Osteocyte (in vitro differentiated cells): Measurements from ENCODE around the gene EEF1AKMT1. TPM values are rescaled to one million over a fixed set of nuclear protein-coding genes. Genes with fewer than 3 reads are reported as not detected.

Experiments used
- DNase-seq: peaks from one replicate; pipeline ENCODE4 v3.0.0; 2021; ENCODE audit warnings: mixed read lengths; ENCODE audit not compliant: unreplicated experiment; ENCODE audit errors: extremely low spot score
- H3K27ac Mint-ChIP-seq: one replicate; pipeline ENCODE4 v1.8.0; 2021; ENCODE audit warnings: mild to moderate bottlenecking, mixed read lengths; ENCODE audit not compliant: unreplicated experiment
- H3K27me3 Mint-ChIP-seq: one replicate; pipeline ENCODE4 v1.8.0; 2021; ENCODE audit warnings: mixed read lengths; ENCODE audit not compliant: unreplicated experiment
- H3K36me3 Mint-ChIP-seq: one replicate; pipeline ENCODE4 v1.8.0; 2021; ENCODE audit warnings: mixed read lengths; ENCODE audit not compliant: unreplicated experiment
- H3K4me1 Mint-ChIP-seq: one replicate; pipeline ENCODE4 v1.8.0; 2021; ENCODE audit warnings: mixed read lengths; ENCODE audit not compliant: unreplicated experiment
- H3K4me3 Mint-ChIP-seq: one replicate; pipeline ENCODE4 v1.8.0; 2021; ENCODE audit warnings: mild to moderate bottlenecking, moderate library complexity, mixed read lengths; ENCODE audit not compliant: unreplicated experiment
- H3K9me3 Mint-ChIP-seq: one replicate; pipeline ENCODE4 v1.8.0; 2021; ENCODE audit warnings: mixed read lengths; ENCODE audit not compliant: unreplicated experiment
- total RNA-seq: library from RNA; stranded (reverse); gene quantifications from 2 replicates; pipeline ENCODE4 v1.2.1, GENCODE V29; 2021
- TF ChIP-seq, protein P1 (sequence below): fragments of 200-600 bp; sonication (generic); IDR thresholded peaks from 2 replicates; pipeline ENCODE4 v1.5.0; 2021; ENCODE audit warnings: antibody characterized with exemption, mild to moderate bottlenecking, moderate library complexity

The EEF1AKMT1 gene
- total RNA-seq, 1 donor from 2014 or later = 10.8 TPM

DNA sequence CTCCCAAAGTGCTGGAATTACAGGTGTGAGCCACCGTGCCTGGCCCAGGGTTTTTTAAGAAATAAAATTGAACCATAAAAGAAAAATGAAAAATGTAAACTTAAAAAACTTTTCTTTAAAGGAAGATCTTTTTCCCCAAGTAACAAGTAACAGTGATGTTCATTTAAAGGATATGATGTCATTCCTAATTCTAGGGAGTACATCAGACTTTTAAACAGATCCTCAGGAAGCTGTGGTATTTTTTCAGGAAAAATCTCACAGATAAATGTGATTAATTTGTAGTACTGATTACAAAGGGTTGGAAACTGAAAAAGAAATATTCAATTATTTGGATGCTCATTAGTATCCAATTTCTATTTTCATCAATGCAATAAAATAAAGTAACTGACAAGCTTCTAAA, 14.6 kb upstream of the EEF1AKMT1 start:
- H3K9me3 Mint-ChIP-seq = no peaks in the 10 kb centered on the region
- H3K4me1 Mint-ChIP-seq = peaks cover 18% of the 10 kb centered on the region
- no peak overlapping the region for H3K4me3 Mint-ChIP-seq
- TF ChIP-seq, protein P1, sequence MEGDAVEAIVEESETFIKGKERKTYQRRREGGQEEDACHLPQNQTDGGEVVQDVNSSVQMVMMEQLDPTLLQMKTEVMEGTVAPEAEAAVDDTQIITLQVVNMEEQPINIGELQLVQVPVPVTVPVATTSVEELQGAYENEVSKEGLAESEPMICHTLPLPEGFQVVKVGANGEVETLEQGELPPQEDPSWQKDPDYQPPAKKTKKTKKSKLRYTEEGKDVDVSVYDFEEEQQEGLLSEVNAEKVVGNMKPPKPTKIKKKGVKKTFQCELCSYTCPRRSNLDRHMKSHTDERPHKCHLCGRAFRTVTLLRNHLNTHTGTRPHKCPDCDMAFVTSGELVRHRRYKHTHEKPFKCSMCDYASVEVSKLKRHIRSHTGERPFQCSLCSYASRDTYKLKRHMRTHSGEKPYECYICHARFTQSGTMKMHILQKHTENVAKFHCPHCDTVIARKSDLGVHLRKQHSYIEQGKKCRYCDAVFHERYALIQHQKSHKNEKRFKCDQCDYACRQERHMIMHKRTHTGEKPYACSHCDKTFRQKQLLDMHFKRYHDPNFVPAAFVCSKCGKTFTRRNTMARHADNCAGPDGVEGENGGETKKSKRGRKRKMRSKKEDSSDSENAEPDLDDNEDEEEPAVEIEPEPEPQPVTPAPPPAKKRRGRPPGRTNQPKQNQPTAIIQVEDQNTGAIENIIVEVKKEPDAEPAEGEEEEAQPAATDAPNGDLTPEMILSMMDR = no peak
- peaks cover 34% of the 10 kb centered on the region for H3K36me3 Mint-ChIP-seq
- H3K27me3 Mint-ChIP-seq = no peaks in the 10 kb centered on the region
- no peak overlapping the region for H3K27ac Mint-ChIP-seq
- no peak for DNase-seq

DNA sequence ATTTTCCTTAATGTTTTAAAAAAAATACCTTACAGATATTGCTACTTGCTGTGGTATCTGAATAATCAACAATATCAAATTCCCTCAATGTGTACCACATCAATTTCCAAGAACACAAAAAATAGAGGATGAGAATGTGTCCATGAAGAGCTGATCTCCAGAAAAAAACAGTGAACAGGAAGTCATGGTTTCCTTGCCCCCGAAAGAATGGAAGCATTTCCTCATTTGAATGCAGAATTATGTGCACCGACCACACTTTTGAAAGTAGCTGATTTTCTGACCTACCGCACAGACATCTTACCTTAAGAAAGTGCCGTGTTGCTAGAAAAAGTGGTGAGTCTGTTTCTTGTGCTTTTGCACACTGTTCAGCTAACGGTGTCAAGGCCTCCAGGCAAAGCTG, 13.4 kb upstream of the EEF1AKMT1 start:
- peaks cover 18% of the 10 kb centered on the region for H3K4me1 Mint-ChIP-seq
- H3K9me3 Mint-ChIP-seq = no peaks in the 10 kb centered on the region
- H3K4me3 Mint-ChIP-seq = no peak overlapping the region
- no peak overlapping the region for H3K27ac Mint-ChIP-seq
- H3K36me3 Mint-ChIP-seq = peaks cover 32% of the 10 kb centered on the region
- DNase-seq = no peak
- no peaks in the 10 kb centered on the region for H3K27me3 Mint-ChIP-seq
- TF ChIP-seq, protein P1 = no peak

DNA sequence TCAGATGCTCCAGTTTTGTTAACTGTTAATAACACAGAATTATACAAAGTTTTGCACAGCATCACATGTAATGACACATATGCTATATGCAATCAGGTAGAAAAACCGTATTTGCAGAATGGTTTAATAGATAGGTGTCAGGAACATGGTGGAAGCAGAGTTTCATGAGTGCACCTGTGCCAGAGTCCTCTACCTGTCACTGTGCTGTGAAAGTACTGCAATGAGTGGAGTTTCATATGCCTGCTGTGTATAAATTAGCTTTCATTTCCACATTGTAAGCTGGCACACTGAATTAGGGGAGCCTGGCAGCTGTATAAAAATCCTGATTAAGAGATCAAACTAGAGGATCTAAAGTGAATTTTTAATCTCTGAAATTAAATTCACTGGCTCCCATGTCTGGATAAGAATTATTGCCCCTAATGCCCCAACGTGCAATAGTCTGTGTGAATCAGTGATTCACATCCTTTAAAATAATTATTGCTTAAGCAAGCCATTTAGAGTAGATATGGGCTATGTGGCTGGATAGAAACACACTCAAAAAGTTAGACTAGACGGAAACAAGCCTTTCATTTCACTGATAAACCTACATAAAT, 8.5 kb upstream of the EEF1AKMT1 start:
- no peak for DNase-seq
- Mint-ChIP-seq H3K4me3 (no peak overlapping the region), H3K36me3 (peaks cover 29% of the 10 kb centered on the region), H3K27ac (no peak overlapping the region), H3K27me3 (no peaks in the 10 kb centered on the region), H3K9me3 (no peaks in the 10 kb centered on the region), H3K4me1 (no peaks in the 10 kb centered on the region)
- TF ChIP-seq, protein P1 = no peak

DNA sequence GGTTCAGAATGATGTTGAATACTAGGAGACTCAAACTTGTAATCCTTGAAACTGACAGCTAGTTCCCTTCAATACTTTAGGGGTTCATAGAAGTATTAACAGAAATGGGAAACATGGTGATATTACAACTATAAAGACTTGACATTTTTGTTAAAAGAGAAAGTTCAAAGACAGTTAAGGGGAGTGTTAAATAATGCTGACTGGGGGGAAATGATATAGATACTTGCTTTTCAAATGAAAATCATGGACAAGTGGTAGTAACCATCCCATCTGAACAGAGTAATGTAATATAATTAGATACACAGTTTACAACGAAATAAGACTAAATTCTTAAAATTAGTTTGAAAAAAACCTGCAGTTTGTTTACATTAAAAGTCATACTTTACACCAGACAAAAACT, 6.6 kb upstream of the EEF1AKMT1 start:
- no peaks in the 10 kb centered on the region for H3K27me3 Mint-ChIP-seq
- DNase-seq = no peak
- TF ChIP-seq, protein P1 = no peak
- no peak overlapping the region for H3K4me3 Mint-ChIP-seq
- no peaks in the 10 kb centered on the region for H3K9me3 Mint-ChIP-seq
- H3K27ac Mint-ChIP-seq = no peak overlapping the region
- H3K36me3 Mint-ChIP-seq = peaks cover 23% of the 10 kb centered on the region
- no peaks in the 10 kb centered on the region for H3K4me1 Mint-ChIP-seq

DNA sequence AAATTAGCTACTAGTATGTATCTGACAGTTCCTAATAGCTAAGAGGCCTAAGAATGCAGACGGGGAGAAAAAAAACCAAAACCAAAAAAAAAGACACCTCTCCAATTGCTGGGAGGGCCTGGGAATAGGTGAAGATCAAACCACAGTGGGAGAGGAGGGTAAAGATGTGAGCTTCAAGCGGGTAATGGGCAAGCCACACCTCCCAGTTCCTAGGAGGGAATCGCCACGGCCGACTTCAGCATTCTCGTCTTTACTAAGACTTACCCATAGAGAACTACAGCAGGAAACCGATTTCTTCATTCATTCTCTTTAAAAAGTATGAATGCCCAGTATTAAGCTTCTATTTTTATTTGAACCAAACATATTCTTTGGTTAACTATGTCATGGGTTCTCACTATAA, 5.6 kb upstream of the EEF1AKMT1 start:
- peaks cover 4% of the 10 kb centered on the region for H3K4me1 Mint-ChIP-seq
- TF ChIP-seq, protein P1 = no peak
- H3K4me3 Mint-ChIP-seq = no peak overlapping the region
- peaks cover 22% of the 10 kb centered on the region for H3K36me3 Mint-ChIP-seq
- H3K27ac Mint-ChIP-seq = no peak overlapping the region
- no peaks in the 10 kb centered on the region for H3K9me3 Mint-ChIP-seq
- H3K27me3 Mint-ChIP-seq = no peaks in the 10 kb centered on the region
- no peak for DNase-seq
